Fibroblast of the aortic adventitia (primary cell): ENCODE measurements around the gene CHCHD6. TPM values are rescaled to one million over a fixed set of nuclear protein-coding genes. Genes with fewer than 3 reads are reported as not detected.

Source experiments
- DNase-seq: peaks from one replicate; pipeline ENCODE4 v3.0.0-alpha.2; 2010; ENCODE audit warnings: low read depth
- H3K4me3 ChIP-seq: 2 replicates; pipeline ENCODE4 v1.5.1; 2011; ENCODE audit warnings: low read depth, mild to moderate bottlenecking, control low read depth, low read length, moderate library complexity
- CTCF ChIP-seq: IDR thresholded peaks from 2 replicates; pipeline ENCODE4 v1.5.1; 2011; ENCODE audit warnings: mild to moderate bottlenecking, low read length, control low read depth, inconsistent platforms; ENCODE audit not compliant: insufficient read depth
- total RNA-seq: library from RNA; depleted of rRNA; stranded (reverse); fragments of >200 nt; gene quantifications from 2 replicates; pipeline ENCODE4 v1.2.3, GENCODE V29; 2012; ENCODE audit warnings: low replicate concordance

Gene CHCHD6
- total RNA-seq, 1 donor, result 10.8 TPM

- H3K4me3 ChIP-seq, result no peak overlapping the region
- TF ChIP-seq CTCF, result no peak
- DNase-seq, result no peak
Measured at GRCh38 chr3:126972866-126973265, 268.8 kb downstream of the CHCHD6 start.

GRCh38 chr3:126973814-126974213 is 269.8 kb downstream of the CHCHD6 start:
- H3K4me3 ChIP-seq, result no peak overlapping the region
- no peak for DNase-seq
- no peak for TF ChIP-seq CTCF

DNA sequence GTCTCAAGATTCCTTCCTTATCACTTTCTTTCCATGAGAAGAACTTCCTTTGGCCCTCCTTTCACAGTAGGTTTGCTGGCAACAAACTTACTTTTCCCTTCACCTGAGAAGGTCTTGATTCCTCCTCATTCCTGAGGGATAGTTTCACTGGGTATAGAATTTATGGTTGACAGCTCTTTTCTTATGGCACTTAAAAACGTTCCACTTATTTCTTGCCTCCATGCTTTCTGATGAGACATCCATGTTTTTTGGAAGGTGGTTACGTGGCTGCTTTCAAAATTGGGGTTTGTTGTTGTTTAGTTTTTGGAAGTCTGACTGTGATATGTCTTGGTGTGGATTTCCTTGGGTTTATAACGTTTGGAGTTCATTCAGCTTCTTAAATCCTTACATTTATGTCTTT is 270.7 kb downstream of the CHCHD6 start:
- H3K4me3 ChIP-seq, result no peak overlapping the region
- no peak for DNase-seq
- TF ChIP-seq CTCF, result no peak

- no peak overlapping the region for H3K4me3 ChIP-seq
- no peak for TF ChIP-seq CTCF
- no peak for DNase-seq
Measured at GRCh38 chr3:126976906-126977305, 272.9 kb downstream of the CHCHD6 start.

DNA sequence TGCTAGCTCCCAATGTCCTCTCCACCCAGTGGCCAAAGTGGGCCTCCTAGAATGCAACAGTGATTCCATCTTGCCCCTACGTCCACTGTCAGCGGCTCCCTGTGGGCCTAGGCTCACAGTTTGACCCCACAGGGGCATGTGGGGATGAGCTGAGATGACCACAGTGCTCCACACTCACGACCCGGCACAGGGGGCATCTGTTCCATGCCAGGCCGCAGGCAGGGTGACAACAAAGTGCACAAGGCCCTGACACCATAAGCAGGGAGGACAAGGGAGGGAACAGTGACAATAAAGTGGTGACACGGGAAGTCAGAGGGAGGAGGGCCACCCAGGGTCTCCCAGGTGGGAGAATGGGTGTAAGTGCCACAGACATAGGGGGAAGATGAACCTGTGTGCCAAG is 273.8 kb downstream of the CHCHD6 start:
- TF ChIP-seq CTCF, result no peak
- no peak overlapping the region for H3K4me3 ChIP-seq
- DNase-seq, result no peak

- no peak for DNase-seq
Measured at GRCh38 chr3:126978291-126978690, 274.3 kb downstream of the CHCHD6 start.

More at GRCh38 chr3:126978291-126978690, 274.3 kb downstream of the CHCHD6 start:
- no peak for TF ChIP-seq CTCF
- H3K4me3 ChIP-seq, result no peak overlapping the region
